ENCODE data around the gene WFDC2. TPM values are rescaled to one million over a fixed set of nuclear protein-coding genes. Genes with fewer than 3 reads are reported as not detected.

The WFDC2 gene
- total and polyA plus RNA-seq, 2 of the 8 experiments (the other 6 are each of a cell fraction or from before 2014, with no cell fraction given): 77.9 to 137 TPM

DNA sequence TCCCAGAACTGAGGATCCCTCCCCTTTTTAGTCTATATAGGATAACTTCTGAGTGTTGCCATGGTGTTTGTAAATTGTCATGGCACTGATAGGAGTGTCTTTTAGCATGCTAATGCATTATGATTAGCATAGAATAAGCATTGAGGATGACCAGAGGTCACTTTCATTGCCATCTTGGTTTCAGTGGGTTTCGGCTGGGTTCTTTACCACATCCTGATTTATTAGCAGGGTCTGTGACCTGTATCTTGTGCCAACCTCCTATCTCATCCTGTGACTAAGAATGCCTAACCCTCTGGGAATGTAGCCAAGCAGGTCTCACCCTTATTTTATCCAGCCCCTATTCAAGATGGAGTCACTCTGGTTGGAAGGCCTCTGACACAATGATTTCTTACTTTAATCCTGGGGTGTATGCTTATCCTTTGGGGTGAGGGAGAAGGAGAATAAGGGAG, 19.6 kb downstream of the WFDC2 start:
- Histone ChIP-seq H3K4me3 (ENCODE audit: extremely low read depth in 1 of 4, insufficient read depth in 2 of 4, low read depth in 3 of 4, low read length in 4 of 4) (no peak overlapping the region), H3K56ac (replicated peaks; ENCODE audit: insufficient read length, low read depth, low read length) (no peak overlapping the region), H2AFZ (ENCODE audit: low read length) (no peak overlapping the region), H3K79me2 (ENCODE audit: control insufficient read depth in 1 of 2, insufficient read depth in 2 of 2, low read length in 2 of 2) (no peaks in the 10 kb centered on the region), H4K8ac (ENCODE audit: extremely low read depth, insufficient read depth, low read length) (no peak overlapping the region), H2BK20ac (ENCODE audit: low read length) (no peak overlapping the region), H3K9me3 (ENCODE audit: insufficient read depth in 2 of 2, low read depth in 1 of 2, low read length in 1 of 2) (no peaks in the 10 kb centered on the region), H4K91ac (replicated peaks; ENCODE audit: insufficient read length, low read length) (no peak overlapping the region), H3K14ac (ENCODE audit: insufficient read length) (no peak overlapping the region), H3K23ac (ENCODE audit: insufficient read length) (no peak overlapping the region), H3K36me3 (ENCODE audit: control insufficient read depth in 2 of 4, insufficient read depth in 4 of 4, low read length in 3 of 4) (no peaks in the 10 kb centered on the region), H3K9ac (replicated peaks in 1 of 4; ENCODE audit: extremely low read depth in 1 of 4, low read depth in 3 of 4, low read length in 3 of 4) (no peak overlapping the region), H3K27me3 (replicated peaks in 1 of 4; ENCODE audit: control insufficient read depth in 3 of 4, extremely low read depth in 1 of 4, insufficient read depth in 3 of 4, low read length in 3 of 4) (no peaks in the 10 kb centered on the region), H3K79me1 (ENCODE audit: low read depth, low read length) (no peaks in the 10 kb centered on the region), H3K4me1 (replicated peaks in 1 of 4; ENCODE audit: control insufficient read depth in 3 of 4, insufficient read depth in 4 of 4, low read length in 3 of 4) (peaks cover 0 to 11% (median 0%) of the 10 kb centered on the region in 4 experiments; a peak in 2 of 7 replicates), H3K23me2 (ENCODE audit: low read depth, low read length) (peaks cover 2% of the 10 kb centered on the region; the same call in 1 of the 2 replicates), H2BK5ac (ENCODE audit: low read depth, low read length) (no peak overlapping the region), H3K27ac (ENCODE audit: low read depth, low read length) (no peak overlapping the region), H3K4ac (replicated peaks; ENCODE audit: insufficient read length, low read depth, low read length) (no peak overlapping the region), H2BK15ac (ENCODE audit: low read length) (no peak overlapping the region), H4K5ac (ENCODE audit: insufficient read length, low read depth, low read length) (no peak overlapping the region), H2AK5ac (ENCODE audit: low read depth, low read length) (no peak overlapping the region), H2BK120ac (replicated peaks; ENCODE audit: low read depth, low read length) (no peak overlapping the region), H4K20me1 (replicated peaks in 1 of 2; ENCODE audit: control insufficient read depth in 1 of 2, insufficient read depth in 2 of 2, low read length in 2 of 2) (no peaks in the 10 kb centered on the region), H3K18ac (ENCODE audit: extremely low read depth, low read length) (no peak overlapping the region), H2BK12ac (ENCODE audit: low read depth, low read length) (no peak overlapping the region), H3K4me2 (ENCODE audit: insufficient read depth in 1 of 2, low read depth in 2 of 2, low read length in 2 of 2) (no peak overlapping the region)
- ChIA-PET POLR2A (ENCODE audit: partially characterized antibody) (interaction anchor here (1.1 kb wide), 1 partner anchor 12 kb away, joined by 3 read pairs; no protein-coding TSS in a partner anchor), CTCF (ENCODE audit: partially characterized antibody) (interaction anchor here (1.0 to 2.0 kb wide), 6 partner anchors 18 to 282 kb away, joined by 3 to 13 read pairs (median 6); no protein-coding TSS in a partner anchor)
- no peak for FAIRE-seq
- 85% methylated on average over 1 of the region's 1 CpG; no CpG with 5 or more reads in 1 of the 2 experiments for WGBS, 2 experiments (ENCODE audit: extremely low coverage in 1 of 2, insufficient coverage in 1 of 2, insufficient read length in 1 of 2, insufficient replicate concordance in 2 of 2, low coverage in 1 of 2, low lambda C conversion rate in 2 of 2, missing lambda C conversion rate in 1 of 2)
- no peak for DNase-seq (ENCODE audit: low read depth in 1 of 2, low spot score in 2 of 2)
- TF ChIP-seq SP2 (IDR thresholded peaks at IDR 0.05; ENCODE audit: low read length) (no peak), EP300 (IDR thresholded peaks at IDR 0.05; ENCODE audit: borderline replicate concordance in 1 of 2, low read depth in 2 of 2, low read length in 2 of 2) (no peak), EGR1 (IDR thresholded peaks at IDR 0.05; ENCODE audit: borderline replicate concordance, low read depth, low read length) (no peak), TEAD4 (IDR thresholded peaks at IDR 0.05; ENCODE audit: low read depth, low read length) (no peak), CBX5 (IDR thresholded peaks at IDR 0.05; ENCODE audit: low read depth, low read length) (no peak), RAD21 (IDR thresholded peaks at IDR 0.05 in 1 of 2, conservative IDR thresholded peaks at IDR 0.05 in 1 of 2; ENCODE audit: low read depth in 2 of 2, low read length in 2 of 2) (no peak), NRF1 (IDR thresholded peaks at IDR 0.05; ENCODE audit: low read depth, low read length) (no peak), ASH2L (IDR thresholded peaks at IDR 0.05; ENCODE audit: low read length) (no peak), POLR2AphosphoS5 (IDR thresholded peaks at IDR 0.05; ENCODE audit: low read depth, low read length) (no peak), FOSL1 (IDR thresholded peaks at IDR 0.05; ENCODE audit: insufficient read depth, low read depth, low read length) (no peak), TAF1 (IDR thresholded peaks at IDR 0.05; ENCODE audit: low read depth, low read length) (no peak), PHF8 (conservative IDR thresholded peaks at IDR 0.05; ENCODE audit: low read depth, low read length) (no peak), HDAC6 (IDR thresholded peaks at IDR 0.05; ENCODE audit: low read depth, low read length) (no peak)
- TF ChIP-seq, protein P1, sequence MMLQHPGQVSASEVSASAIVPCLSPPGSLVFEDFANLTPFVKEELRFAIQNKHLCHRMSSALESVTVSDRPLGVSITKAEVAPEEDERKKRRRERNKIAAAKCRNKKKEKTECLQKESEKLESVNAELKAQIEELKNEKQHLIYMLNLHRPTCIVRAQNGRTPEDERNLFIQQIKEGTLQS (IDR thresholded peaks at IDR 0.05; ENCODE audit: insufficient read depth, low read depth, low read length): no peak

Data from H1 (cell line).